Measurements from ENCODE around the gene CPLX1. TPM values are rescaled to one million over a fixed set of nuclear protein-coding genes. Genes with fewer than 3 reads are reported as not detected.

The CPLX1 gene
- total RNA-seq, 2 experiments from 2014 or later: 0.28 to 0.50 TPM

DNA sequence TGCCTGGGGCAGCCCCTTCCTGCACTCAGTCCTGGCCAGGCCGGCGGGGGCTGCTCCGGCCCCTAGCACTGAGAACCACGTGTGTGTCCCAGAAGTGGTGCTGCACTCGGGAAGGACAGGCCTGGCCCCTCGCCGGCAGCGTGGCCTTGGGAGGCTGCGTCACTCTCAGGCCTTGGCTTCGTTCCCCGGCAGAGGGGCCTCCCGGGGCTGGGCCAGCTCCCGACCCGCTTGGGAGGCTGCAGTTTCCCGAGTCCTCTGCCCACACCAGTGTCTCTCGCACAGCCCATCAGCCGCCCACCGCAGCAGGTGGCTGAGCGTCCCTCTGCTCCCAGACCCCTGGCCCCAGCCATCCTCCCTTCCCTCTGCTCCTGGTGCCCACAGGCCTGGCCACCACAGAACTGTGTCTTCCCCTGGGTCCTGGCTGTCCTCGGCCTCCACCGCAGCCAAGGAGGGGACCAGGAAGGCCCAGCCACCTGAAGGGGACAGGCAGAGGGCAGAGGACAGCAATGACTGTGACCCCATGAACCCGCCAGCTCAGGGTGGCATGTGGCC lies 10.9 kb upstream of the CPLX1 start:
- Mint-ChIP-seq H3K4me3 (no peak overlapping the region), H3K4me1 (peaks cover 9% of the 10 kb centered on the region), H3K27me3 (peaks cover 3% of the 10 kb centered on the region), H3K36me3 (ENCODE audit: low read depth) (peaks cover 5% of the 10 kb centered on the region), H3K27ac (no peak overlapping the region), H3K9me3 (ENCODE audit: low read depth) (peaks cover 13% of the 10 kb centered on the region)
- ChIA-PET CTCF (no interaction called here), POLR2A (no interaction called here)
- ATAC-seq (no peak), DNase-seq (no peak)
- intact Hi-C loops (cut with DNase I, micrococcal nuclease): no loop called here

DNA sequence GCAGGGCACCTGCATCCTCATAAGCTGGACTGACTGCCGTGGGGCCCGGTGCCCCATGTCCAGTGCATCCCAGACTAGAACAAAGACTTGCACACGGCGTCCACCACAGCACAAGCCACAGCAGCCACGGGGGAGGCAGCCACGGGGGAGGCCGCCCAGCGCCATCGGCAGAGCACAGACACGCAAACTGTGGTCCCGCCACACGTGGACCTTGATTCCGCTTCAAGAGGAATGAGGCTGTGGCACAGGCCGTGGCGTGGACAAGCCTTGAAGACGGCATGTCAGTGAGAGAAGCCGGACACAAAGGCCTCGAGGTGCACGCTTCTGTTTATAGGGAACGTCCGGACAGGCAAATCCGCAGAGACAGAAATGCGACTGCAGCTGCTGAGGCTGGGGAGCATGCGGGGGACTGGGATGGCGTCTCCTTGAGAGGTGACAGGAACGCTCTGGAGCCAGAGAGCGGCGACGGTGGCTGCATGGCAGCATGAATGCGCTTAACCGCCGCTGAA lies 10.1 kb upstream of the CPLX1 start:
- H3K4me3 Mint-ChIP-seq: no peak overlapping the region

DNA sequence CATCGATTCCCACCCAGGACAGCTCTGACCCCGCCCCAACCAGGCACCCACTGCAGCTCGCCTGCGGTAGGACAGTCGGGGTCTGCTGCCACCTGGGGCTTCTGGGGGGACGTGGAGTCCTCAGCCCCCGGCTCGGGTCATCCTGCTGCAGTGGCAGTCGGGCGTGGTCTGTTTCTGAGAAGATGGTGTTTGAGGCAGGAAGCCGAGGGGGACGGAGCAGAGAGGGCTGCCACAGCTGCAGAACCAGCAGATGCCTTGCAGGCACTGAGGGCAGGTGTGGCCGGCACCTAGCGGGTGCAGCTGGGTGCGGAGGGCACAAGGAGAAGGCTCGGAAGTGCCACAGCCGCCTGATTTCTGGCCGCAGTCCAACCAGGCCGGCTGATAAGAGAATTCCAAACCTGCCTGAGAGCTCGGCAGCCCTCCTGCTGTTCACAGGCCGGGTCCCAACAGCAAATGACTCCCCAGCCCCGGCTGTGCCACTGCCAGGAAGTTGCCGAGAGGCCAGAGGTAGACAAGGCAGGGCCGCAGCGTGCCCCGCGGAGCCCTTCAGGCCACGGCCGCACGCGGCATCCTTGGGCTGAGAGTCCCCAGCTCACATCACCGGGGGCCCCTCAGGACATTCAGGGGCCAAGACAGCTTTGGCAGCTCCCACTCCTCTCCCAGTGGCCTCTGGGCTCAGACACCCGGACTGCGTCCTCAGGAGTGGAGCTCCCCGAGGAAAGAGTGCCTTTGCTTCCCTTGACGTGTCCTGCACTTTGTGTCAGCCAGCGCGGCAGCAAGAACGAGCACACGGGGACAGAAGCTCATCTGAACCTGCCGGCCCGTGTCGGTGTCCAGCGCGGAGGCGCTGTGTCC lies 9.4 kb upstream of the CPLX1 start:
- H3K4me3 Mint-ChIP-seq: no peak overlapping the region
- peaks cover 2% of the 10 kb centered on the region for H3K36me3 Mint-ChIP-seq (ENCODE audit: low read depth)
- H3K27me3 Mint-ChIP-seq: peaks cover 4% of the 10 kb centered on the region
- peaks cover 13% of the 10 kb centered on the region for H3K9me3 Mint-ChIP-seq (ENCODE audit: low read depth)
- ATAC-seq: no peak
- POLR2A ChIA-PET: no interaction called here
- peaks cover 9% of the 10 kb centered on the region for H3K4me1 Mint-ChIP-seq
- no peak overlapping the region for H3K27ac Mint-ChIP-seq
- CTCF ChIA-PET: interaction anchor here (0.6 kb wide), 1 partner anchor 14 kb away, joined by 3 read pairs; no protein-coding TSS in a partner anchor
- intact Hi-C loops (cut with DNase I, micrococcal nuclease): no loop called here
- no peak for DNase-seq

More for the DNA sequence above, 10.1 kb upstream of the CPLX1 start:
- ChIA-PET CTCF (interaction anchor here (0.6 kb wide), 1 partner anchor 47 kb away, joined by 3 read pairs; no protein-coding TSS in a partner anchor), POLR2A (no interaction called here)
- H3K27me3 Mint-ChIP-seq: peaks cover 3% of the 10 kb centered on the region
- ATAC-seq (no peak), DNase-seq (no peak)
- intact Hi-C loops (cut with DNase I, micrococcal nuclease): no loop called here
- H3K27ac Mint-ChIP-seq: no peak overlapping the region
- H3K36me3 Mint-ChIP-seq (ENCODE audit: low read depth): peaks cover 2% of the 10 kb centered on the region
- peaks cover 11% of the 10 kb centered on the region for H3K9me3 Mint-ChIP-seq (ENCODE audit: low read depth)
- peaks cover 9% of the 10 kb centered on the region for H3K4me1 Mint-ChIP-seq

DNA sequence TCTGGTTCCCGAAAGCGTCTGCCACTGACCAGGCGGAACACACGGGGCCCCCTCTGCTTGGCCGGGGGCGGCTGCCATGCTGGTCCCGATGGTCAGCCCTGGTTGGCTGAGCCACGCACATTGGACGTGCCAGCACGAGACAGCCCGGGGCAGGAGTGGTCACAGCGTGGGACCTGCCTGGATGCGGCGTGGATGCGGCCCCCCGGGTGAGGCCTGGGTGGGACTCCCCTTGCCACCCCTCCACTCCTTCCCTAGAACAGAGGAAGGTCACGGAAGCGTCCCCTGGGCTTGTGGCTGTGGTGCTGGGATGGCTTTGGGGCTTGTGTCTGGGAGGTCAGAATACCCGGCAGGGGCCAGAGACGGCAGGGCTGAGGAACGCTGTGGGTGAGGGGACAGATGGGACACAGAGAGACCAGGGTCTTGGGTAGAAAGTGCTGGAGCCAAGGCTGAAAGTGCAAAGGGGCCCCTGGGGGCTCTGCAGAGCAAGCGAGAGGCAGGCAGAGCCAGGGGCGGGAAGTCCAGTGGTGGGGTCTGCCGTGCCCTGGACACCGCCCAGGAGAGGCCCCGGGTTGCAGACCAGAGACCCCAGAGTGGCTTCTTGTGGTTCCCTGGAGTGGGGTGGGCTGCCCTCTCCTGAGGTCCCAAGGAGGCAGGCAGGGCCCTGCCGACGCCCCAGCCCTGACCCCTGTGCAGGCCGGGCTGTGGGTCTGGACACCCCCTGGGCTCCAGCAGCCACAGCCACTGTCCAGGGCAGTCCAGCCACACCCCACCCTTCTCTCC lies 8.6 kb upstream of the CPLX1 start:
- no peak overlapping the region for H3K4me3 Mint-ChIP-seq
- H3K27ac Mint-ChIP-seq: no peak overlapping the region
- H3K27me3 Mint-ChIP-seq: peaks cover 6% of the 10 kb centered on the region

DNA sequence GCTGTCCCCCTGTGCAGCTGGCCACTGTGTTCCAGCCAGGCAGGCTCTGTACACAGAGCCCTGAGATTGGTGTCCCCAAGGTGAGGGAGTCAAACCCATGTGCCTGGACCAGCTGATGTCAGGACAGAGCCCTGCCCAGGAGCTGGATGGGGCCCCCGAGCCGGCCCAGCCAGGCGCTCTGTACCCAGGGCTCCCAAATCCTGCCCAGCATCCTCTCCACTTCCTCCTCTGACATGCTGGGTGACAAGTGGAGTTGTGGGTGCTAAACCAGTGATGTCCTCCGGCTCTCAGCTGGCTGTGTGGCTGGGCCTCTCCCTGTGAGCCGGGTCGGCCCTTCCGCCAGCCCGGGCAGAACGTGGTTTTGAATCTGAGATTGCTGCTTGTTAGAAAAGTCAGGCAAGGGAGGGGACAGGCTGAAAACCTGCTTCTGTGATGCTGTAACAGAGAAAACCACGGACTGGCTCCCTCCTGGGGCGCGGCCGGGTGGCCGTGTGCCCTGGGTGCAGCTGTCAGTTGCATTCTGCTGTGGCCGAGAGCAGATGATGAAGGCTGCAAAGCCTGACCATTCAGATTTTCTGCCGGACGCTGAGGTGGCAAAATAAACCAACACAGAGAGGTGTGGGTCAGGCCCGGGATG lies 7.9 kb upstream of the CPLX1 start:
- DNase-seq (no peak), ATAC-seq (peak; percentile 30)
- H3K9me3 Mint-ChIP-seq (ENCODE audit: low read depth): peaks cover 13% of the 10 kb centered on the region
- peaks cover 1% of the 10 kb centered on the region for H3K36me3 Mint-ChIP-seq (ENCODE audit: low read depth)
- H3K27me3 Mint-ChIP-seq: peaks cover 6% of the 10 kb centered on the region
- intact Hi-C loops (cut with DNase I, micrococcal nuclease): no loop called here
- H3K27ac Mint-ChIP-seq: no peak overlapping the region
- ChIA-PET POLR2A (no interaction called here), CTCF (no interaction called here)
- H3K4me1 Mint-ChIP-seq: peaks cover 7% of the 10 kb centered on the region
- H3K4me3 Mint-ChIP-seq: no peak overlapping the region

More for the DNA sequence above, 8.6 kb upstream of the CPLX1 start:
- peaks cover 13% of the 10 kb centered on the region for H3K9me3 Mint-ChIP-seq (ENCODE audit: low read depth)
- ChIA-PET CTCF (no interaction called here), POLR2A (no interaction called here)
- no peak for ATAC-seq
- H3K4me1 Mint-ChIP-seq: peaks cover 7% of the 10 kb centered on the region
- H3K36me3 Mint-ChIP-seq (ENCODE audit: low read depth): peaks cover 2% of the 10 kb centered on the region
- no peak for DNase-seq
- intact Hi-C loops (cut with DNase I, micrococcal nuclease): no loop called here

DNA sequence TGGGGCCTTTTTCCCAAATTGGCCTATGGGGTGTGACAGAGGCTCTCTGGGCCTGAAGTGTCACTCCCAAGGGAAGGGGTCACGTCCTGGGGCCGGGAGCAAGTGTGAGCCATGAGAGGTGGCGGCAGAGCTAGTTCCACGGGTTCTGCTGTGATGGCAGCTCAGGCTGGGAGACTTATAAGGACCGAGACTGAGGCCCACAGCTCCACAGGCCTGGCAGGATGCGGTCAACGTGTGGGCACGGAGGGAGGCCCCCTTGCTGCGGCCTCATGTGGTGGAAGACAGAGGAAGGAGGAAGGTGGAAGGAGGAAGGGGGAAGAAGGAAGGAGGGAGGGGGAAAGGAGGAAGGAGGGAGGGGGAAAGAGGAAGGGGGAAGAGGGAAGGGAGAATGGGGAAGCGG lies 7.2 kb upstream of the CPLX1 start:
- Mint-ChIP-seq H3K27ac (no peak overlapping the region), H3K4me1 (peaks cover 7% of the 10 kb centered on the region), H3K4me3 (no peak overlapping the region), H3K27me3 (peaks cover 8% of the 10 kb centered on the region), H3K9me3 (ENCODE audit: low read depth) (peaks cover 12% of the 10 kb centered on the region), H3K36me3 (ENCODE audit: low read depth) (no peaks in the 10 kb centered on the region)
- ATAC-seq: peak; percentile 66
- intact Hi-C loops (cut with DNase I, micrococcal nuclease): no loop called here
- ChIA-PET POLR2A (no interaction called here), CTCF (no interaction called here)
- peak; percentile 53 for DNase-seq

DNA sequence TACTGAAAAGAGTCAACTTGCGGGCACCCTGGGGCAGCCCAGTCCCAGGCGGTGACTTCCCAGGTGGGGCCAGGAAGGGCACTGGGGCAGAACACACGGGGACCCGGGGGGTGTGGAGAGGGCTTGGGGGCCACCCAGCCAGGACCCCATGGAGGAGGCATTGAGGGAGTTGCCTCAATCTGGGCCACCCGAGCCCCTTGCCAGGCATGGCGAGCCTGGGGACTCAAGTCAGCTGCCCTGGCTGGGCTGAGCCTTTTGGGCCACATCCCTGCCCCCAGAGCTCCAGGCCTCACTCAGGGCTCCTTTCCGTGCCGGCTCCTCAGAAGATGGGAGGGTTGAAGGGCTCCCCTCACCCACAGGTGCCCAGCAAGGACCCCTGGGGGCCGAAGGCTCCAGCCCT lies 6.6 kb upstream of the CPLX1 start:
- no peak overlapping the region for H3K27ac Mint-ChIP-seq
- DNase-seq (no peak), ATAC-seq (no peak)
- CTCF ChIA-PET: no interaction called here
- peaks cover 6% of the 10 kb centered on the region for H3K9me3 Mint-ChIP-seq (ENCODE audit: low read depth)
- POLR2A ChIA-PET: no interaction called here
- intact Hi-C loops (cut with DNase I, micrococcal nuclease): no loop called here
- H3K4me1 Mint-ChIP-seq: peaks cover 7% of the 10 kb centered on the region
- H3K4me3 Mint-ChIP-seq: no peak overlapping the region
- H3K27me3 Mint-ChIP-seq: peaks cover 13% of the 10 kb centered on the region
- H3K36me3 Mint-ChIP-seq (ENCODE audit: low read depth): no peaks in the 10 kb centered on the region

DNA sequence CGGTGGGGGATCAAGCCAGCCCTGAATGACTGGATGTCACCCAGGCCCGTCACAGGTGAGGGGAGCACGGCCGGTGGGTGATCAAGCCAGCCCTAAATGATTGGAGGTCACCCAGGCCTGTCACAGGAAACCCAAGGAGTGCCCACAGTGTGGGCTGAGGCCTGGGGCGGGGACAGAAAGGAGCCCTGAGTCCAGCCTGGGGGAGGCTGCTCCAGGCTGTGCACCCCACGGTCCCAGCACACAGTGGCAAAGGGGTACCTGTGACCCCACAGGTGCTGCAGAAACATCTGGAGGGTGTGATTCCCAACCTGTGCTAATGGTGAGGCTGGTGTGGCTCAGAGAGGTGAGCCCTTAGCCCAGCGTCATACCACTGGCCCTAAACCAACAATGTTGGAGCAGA lies 6.2 kb upstream of the CPLX1 start:
- Mint-ChIP-seq H3K4me3 (no peak overlapping the region), H3K9me3 (ENCODE audit: low read depth) (peaks cover 4% of the 10 kb centered on the region), H3K27ac (no peak overlapping the region), H3K36me3 (ENCODE audit: low read depth) (no peaks in the 10 kb centered on the region), H3K4me1 (peaks cover 7% of the 10 kb centered on the region), H3K27me3 (peaks cover 14% of the 10 kb centered on the region)
- ChIA-PET POLR2A (no interaction called here), CTCF (interaction anchor here (0.8 kb wide), 1 partner anchor 135 kb away, joined by 3 read pairs; no protein-coding TSS in a partner anchor)
- DNase-seq: no peak
- ATAC-seq: no peak
- intact Hi-C loops (cut with DNase I, micrococcal nuclease): no loop called here

DNA sequence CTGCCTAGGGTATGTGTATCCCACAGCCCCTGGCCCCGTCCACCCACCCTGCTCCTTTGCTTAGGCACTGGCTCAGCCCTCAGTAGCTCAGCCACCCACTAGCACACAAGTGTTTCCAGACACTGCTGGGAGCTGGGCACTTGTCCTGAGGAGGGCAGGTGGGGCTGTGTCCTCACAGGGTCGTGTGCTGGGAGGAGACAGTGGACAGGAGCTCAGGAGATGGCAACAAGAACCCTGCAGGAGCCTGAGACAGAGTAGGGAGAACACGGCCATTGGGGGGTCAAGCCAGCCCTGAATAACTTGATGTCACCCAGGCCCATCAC lies 5.5 kb upstream of the CPLX1 start:
- POLR2A ChIA-PET: no interaction called here
- Mint-ChIP-seq H3K27ac (no peak overlapping the region), H3K27me3 (peaks cover 14% of the 10 kb centered on the region), H3K4me3 (no peak overlapping the region), H3K9me3 (ENCODE audit: low read depth) (peaks cover 4% of the 10 kb centered on the region), H3K4me1 (peaks cover 7% of the 10 kb centered on the region), H3K36me3 (ENCODE audit: low read depth) (no peaks in the 10 kb centered on the region)
- ATAC-seq (no peak), DNase-seq (no peak)
- intact Hi-C loops (cut with DNase I, micrococcal nuclease): no loop called here
- CTCF ChIA-PET: interaction anchor here (0.8 kb wide), 1 partner anchor 135 kb away, joined by 3 read pairs; no protein-coding TSS in a partner anchor

DNA sequence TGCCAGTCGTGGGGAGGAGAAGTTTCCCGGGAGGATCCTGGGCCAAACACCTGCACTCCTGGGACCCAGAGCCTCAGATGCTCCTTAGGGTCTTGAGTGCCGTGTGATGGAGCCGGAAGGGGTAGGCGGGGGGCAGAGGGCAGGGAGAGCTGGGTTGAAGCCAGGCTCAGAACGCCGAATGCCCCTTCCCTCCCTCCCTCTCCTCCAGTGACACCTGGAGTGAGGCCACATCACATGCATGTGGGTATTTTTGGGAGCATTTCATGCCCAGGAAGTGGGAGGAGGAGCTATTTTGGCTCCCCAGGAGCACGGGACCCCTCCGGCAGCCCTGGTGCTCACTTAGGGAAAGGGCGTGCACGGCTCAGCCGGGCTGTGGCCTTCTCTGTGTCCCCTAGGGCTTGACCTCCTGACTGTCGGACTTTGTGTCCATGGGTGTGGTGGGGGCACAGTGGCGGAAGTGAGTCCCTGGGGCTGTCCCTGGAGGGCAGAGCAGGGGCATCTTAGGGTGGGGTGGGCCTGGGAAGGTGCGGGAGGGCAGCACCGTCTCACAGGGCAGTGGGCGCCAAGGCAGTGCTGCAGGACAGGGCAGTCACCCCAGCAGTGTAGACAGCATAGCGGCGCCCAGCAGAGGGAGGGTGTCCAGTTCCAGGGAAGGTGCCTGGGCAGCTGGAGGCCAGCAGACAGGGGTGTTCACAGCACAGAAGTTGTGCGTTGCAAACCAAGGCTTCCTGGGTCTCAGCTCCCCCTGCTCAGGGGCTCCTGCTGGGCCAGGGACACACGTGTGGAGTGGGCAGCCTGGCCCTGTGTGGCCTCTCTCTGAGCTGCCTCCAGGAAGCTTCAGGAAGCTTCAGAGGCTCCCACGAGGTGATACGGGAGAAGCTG lies 4.9 kb upstream of the CPLX1 start:
- POLR2A ChIA-PET: no interaction called here
- Mint-ChIP-seq H3K4me1 (peaks cover 7% of the 10 kb centered on the region), H3K27ac (no peak overlapping the region), H3K36me3 (ENCODE audit: low read depth) (no peaks in the 10 kb centered on the region), H3K4me3 (no peak overlapping the region), H3K27me3 (peaks cover 14% of the 10 kb centered on the region), H3K9me3 (ENCODE audit: low read depth) (peaks cover 3% of the 10 kb centered on the region)
- DNase-seq (no peak), ATAC-seq (no peak)
- CTCF ChIA-PET: interaction anchor here (0.8 kb wide), 1 partner anchor 136 kb away, joined by 3 read pairs; no protein-coding TSS in a partner anchor
- intact Hi-C loops (cut with DNase I, micrococcal nuclease): no loop called here
